ENCODE results near the gene RANBP9. TPM values are rescaled to one million over a fixed set of nuclear protein-coding genes. Genes with fewer than 3 reads are reported as not detected.
A peak's percentile ranks its signal among the peaks of the same experiment; 100 is the strongest.

The RANBP9 gene
- total and polyA plus RNA-seq, 9 of the 15 experiments (the other 6 are each of a cell fraction or from before 2014, with no cell fraction given): 27.5 to 130 (median 61.5) TPM

DNA sequence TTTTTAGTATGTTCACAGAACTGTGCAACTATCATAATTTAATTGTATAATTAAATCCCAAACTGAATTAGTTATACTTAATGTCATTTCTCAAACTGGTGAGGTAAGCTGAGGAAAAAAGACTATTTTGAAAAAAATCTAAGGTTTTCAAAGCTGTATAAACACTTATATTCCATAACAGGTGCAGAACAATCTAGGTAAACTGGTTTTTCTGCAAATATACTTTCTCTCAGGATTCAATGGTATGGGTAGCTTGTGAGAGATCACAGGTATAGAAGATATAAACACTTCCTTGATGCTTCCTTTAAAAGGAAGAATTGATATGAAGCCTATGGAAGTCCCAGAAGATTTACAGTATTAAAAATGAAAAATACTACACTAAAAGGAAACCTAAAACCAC, 62.8 kb downstream of the RANBP9 start:
- Histone ChIP-seq H3K27ac (ENCODE audit: extremely low read depth, low read depth, low read length) (no peak overlapping the region), H2AFZ (ENCODE audit: low read depth, low read length) (no peak overlapping the region), H3K4me1 (replicated peaks in 1 of 2; ENCODE audit: control insufficient read depth in 2 of 2, insufficient read depth in 2 of 2, low read length in 2 of 2) (no peaks in the 10 kb centered on the region), H3K27me3 (ENCODE audit: control insufficient read depth in 2 of 2, insufficient read depth in 2 of 2, low read length in 2 of 2) (no peaks in the 10 kb centered on the region), H3K79me2 (ENCODE audit: control insufficient read depth, insufficient read depth, low read length) (peaks cover 19% of the 10 kb centered on the region), H3K36me3 (ENCODE audit: control insufficient read depth, insufficient read depth, low read length) (peaks cover 57% of the 10 kb centered on the region), H3K4me2 (ENCODE audit: insufficient read depth, low read length) (no peak overlapping the region), H4K20me1 (replicated peaks; ENCODE audit: control insufficient read depth, insufficient read depth, low read length) (no peaks in the 10 kb centered on the region), H3K9me1 (ENCODE audit: control insufficient read depth, insufficient read depth, low read length) (no peaks in the 10 kb centered on the region), H3K9ac (ENCODE audit: insufficient read depth in 1 of 2, low read depth in 2 of 2, low read length in 2 of 2) (no peak overlapping the region), H3K4me3 (no peak overlapping the region), H3K9me3 (replicated peaks; ENCODE audit: control insufficient read depth, insufficient read depth, low read depth, low read length) (no peaks in the 10 kb centered on the region)
- TF ChIP-seq ZNF197 (CRISPR knock-in tag; IDR thresholded peaks at IDR 0.05; ENCODE audit: low read depth): no peak
- no peak for TF ChIP-seq LEF1 (IDR thresholded peaks at IDR 0.05)
- no peak for TF ChIP-seq SREBF2 (CRISPR knock-in tag; IDR thresholded peaks at IDR 0.05)
- TF ChIP-seq POLR2H (tag; IDR thresholded peaks at IDR 0.05; ENCODE audit: low read depth): 0 out of 2 replicates have a peak, but pooled peaks have one; percentile 19
- no peak for TF ChIP-seq ASH1L (IDR thresholded peaks at IDR 0.05; ENCODE audit: borderline replicate concordance, low read depth, partially characterized antibody)
- no peak for TF ChIP-seq CBX8 (IDR thresholded peaks at IDR 0.05; ENCODE audit: borderline replicate concordance, extremely low read depth, low read depth, low read length, poor library complexity, severe bottlenecking)
- TF ChIP-seq RB1 (IDR thresholded peaks at IDR 0.05; ENCODE audit: low read depth): no peak
- no peak for DNase-seq (ENCODE audit: extremely low read depth in 1 of 4, low spot score in 3 of 4)
- in situ Hi-C loops (cut with MboI) (no loop called here), intact Hi-C loops (cut with micrococcal nuclease) (no loop called here)
- ChIA-PET POLR2A (interaction anchor here (1.0 kb wide), 1 partner anchor 17 kb away, joined by 4 read pairs; no protein-coding TSS in a partner anchor), CTCF (ENCODE audit: low intra/inter-chr PET ratio) (no interaction called here)
- FAIRE-seq: no peak
- ATAC-seq: no peak
- no TSS peak for BruUV-seq (replicated peaks)

Measured in K562 (cell line).